NB4 (cell line): ENCODE data around the gene INSM2.

ENCODE experiments used
- DNase-seq: peaks from one replicate; pipeline ENCODE4 v3.0.0; 2010; ENCODE audit warnings: low read depth
- H3K4me3 ChIP-seq: one replicate; pipeline ENCODE4 v1.5.1; 2011; ENCODE audit warnings: mild to moderate bottlenecking, low read depth, low read length, moderate library complexity
- MYC ChIP-seq: IDR thresholded peaks from 2 replicates; pipeline ENCODE4 v1.6.1; 2011; ENCODE audit warnings: low read depth, low read length
- POLR2A ChIP-seq: IDR thresholded peaks from 2 replicates; pipeline ENCODE4 v1.6.1; 2011; ENCODE audit warnings: mild to moderate bottlenecking; ENCODE audit not compliant: insufficient read length; ENCODE audit errors: extremely low read depth
- TF ChIP-seq, protein P1 (sequence below): IDR thresholded peaks from 2 replicates; pipeline ENCODE4 v1.6.1; 2011; ENCODE audit warnings: low read depth, low read length
- TF ChIP-seq, protein P2 (sequence below): IDR thresholded peaks from one replicate; pipeline ENCODE4 v1.5.1; 2012; ENCODE audit warnings: low read depth, low read length

INSM2 gene, protein sequence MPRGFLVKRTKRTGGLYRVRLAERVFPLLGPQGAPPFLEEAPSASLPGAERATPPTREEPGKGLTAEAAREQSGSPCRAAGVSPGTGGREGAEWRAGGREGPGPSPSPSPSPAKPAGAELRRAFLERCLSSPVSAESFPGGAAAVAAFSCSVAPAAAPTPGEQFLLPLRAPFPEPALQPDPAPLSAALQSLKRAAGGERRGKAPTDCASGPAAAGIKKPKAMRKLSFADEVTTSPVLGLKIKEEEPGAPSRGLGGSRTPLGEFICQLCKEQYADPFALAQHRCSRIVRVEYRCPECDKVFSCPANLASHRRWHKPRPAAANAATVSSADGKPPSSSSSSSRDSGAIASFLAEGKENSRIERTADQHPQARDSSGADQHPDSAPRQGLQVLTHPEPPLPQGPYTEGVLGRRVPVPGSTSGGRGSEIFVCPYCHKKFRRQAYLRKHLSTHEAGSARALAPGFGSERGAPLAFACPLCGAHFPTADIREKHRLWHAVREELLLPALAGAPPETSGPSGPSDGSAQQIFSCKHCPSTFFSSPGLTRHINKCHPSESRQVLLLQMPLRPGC

DNA sequence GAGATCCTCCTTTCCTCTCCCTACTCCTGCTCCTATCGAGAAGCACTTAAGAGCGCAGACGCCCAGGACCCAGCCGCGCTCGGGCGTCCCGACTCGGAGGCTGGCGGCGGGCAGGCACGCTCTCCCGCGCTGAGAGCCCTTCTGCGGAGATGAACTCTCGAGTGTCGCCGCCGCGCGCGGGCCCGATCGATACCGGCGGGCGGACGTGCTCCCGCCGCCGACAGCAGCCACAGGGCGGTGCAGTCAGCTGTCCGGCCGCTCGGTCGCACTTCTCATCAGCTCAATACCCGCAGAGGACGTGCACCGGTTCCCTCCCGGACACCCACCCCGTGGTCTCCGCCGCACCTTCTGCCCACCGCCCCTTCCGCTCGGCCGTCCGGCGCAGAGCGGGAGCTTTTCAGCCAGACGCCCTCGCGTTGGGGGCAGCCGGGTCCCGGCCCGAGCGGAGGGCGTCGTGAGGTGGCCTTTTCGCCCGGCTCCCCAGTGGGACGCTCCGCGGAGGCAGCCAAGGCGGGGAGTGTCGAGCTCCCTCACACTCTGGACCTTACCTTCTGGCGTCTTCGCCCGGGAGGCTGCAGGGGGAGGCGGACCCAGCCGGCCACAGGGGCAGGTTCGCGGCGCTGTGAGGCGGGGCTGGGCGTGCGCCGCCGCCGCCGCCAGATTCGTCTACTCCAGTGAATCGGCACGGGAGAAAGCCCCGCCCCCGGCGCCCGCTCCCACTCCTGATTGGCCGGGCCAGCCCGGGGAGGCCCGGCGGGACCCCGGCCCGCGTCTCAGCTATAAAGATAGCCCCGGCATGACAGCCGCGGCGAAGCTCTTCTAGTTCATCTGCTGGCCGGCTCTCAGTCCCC lies at the start of gene INSM2:
Gene INSM2, plus strand, starts transcription at position 808 of the 851 bp plus-strand sequence. CDS start 89 bp downstream, outside the sequence.
- no peak within 1 kb of the TSS for H3K4me3 ChIP-seq
- peak; percentile 28 for DNase-seq
- TF ChIP-seq, protein P1, sequence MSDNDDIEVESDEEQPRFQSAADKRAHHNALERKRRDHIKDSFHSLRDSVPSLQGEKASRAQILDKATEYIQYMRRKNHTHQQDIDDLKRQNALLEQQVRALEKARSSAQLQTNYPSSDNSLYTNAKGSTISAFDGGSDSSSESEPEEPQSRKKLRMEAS, result no peak
- TF ChIP-seq, protein P2, sequence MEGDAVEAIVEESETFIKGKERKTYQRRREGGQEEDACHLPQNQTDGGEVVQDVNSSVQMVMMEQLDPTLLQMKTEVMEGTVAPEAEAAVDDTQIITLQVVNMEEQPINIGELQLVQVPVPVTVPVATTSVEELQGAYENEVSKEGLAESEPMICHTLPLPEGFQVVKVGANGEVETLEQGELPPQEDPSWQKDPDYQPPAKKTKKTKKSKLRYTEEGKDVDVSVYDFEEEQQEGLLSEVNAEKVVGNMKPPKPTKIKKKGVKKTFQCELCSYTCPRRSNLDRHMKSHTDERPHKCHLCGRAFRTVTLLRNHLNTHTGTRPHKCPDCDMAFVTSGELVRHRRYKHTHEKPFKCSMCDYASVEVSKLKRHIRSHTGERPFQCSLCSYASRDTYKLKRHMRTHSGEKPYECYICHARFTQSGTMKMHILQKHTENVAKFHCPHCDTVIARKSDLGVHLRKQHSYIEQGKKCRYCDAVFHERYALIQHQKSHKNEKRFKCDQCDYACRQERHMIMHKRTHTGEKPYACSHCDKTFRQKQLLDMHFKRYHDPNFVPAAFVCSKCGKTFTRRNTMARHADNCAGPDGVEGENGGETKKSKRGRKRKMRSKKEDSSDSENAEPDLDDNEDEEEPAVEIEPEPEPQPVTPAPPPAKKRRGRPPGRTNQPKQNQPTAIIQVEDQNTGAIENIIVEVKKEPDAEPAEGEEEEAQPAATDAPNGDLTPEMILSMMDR, result no peak
- no peak for TF ChIP-seq POLR2A
- no peak for TF ChIP-seq MYC

DNA sequence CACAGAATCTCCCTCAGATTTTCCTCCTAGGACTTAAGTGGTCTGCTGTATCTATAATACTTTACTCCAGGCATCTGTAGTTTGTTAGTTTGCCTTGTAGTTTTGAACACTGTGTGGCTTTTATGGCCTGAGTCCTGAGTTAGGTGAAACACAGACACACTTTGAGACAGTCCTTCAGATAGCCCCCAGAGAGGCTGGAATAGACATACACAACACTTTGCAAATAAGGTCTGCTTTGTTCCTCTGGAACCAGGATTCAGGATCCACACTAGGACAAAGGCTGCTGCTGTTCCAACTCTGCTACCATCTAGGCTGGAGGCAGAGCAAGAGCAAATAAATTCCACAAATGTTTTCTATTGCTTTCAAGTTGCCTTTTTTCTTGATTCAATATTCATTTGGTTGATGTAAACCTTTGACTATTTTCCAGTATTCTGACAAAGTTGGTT lies 41.4 kb upstream of the INSM2 start:
- TF ChIP-seq, protein P1, result no peak
- TF ChIP-seq, protein P2, result no peak
- TF ChIP-seq MYC (no peak), POLR2A (no peak)
- no peak for DNase-seq
- H3K4me3 ChIP-seq, result no peak overlapping the region

DNA sequence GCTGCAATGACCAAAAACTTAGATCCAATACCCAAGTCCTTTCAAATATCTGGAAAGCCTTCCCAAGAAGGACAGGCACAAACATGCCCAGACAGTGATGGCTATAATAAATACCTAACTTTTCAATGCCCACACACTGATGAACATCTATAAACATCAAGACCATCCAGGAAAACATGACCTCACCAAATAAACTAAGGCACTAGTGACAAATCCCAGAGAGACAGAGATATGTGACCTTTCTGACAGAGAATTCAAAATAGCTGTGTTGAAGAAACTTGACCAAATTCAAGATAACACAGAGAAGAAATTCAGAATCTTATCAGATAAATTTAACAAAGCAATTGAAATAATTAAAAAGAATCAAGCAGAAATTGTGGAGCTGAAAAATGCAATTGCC lies 38.7 kb upstream of the INSM2 start:
- H3K4me3 ChIP-seq, result no peak overlapping the region
- no peak for TF ChIP-seq POLR2A
- TF ChIP-seq, protein P2, result no peak
- TF ChIP-seq, protein P1, result no peak
- TF ChIP-seq MYC, result no peak
- no peak for DNase-seq

DNA sequence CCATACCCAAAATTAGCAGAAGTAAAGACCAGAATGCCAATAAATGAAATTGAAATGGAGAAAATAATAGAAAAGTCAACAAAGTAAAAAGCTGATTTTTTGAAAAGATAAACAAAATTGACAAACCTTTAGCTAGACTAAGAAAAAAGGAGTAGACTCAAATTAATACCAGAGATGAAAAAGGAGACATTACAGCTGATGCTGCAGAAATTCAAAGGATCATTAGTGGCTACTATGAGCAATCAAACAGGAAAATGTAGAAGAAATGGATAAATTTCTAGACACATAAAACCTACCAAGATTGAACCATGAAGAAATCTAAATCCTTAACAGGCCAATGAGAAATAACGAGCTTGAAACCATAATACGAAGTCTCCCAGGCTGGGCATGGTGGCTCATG lies 34.8 kb upstream of the INSM2 start:
- no peak overlapping the region for H3K4me3 ChIP-seq
- no peak for DNase-seq
- no peak for TF ChIP-seq POLR2A
- TF ChIP-seq MYC, result no peak
- TF ChIP-seq, protein P1, result no peak
- TF ChIP-seq, protein P2, result no peak

DNA sequence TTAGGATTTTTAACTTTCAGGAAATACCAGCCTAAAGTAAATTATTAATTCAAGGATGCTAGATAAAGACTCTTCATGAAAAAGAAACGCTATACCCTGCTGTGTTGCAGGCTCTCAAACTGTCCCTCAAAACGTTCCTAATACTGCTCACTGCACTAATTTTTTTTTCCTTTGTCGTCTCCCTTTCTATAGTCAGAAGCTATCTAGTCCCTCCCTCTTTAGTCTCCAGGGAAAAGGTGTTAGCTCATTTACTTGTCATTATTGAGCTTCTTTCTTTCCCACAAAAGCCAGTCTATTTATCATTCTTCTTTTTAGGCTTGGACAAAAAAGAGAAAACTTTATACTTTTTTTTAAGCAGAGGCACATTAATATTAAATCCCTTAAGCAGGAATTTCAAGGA lies 30.3 kb upstream of the INSM2 start:
- peak; percentile 6 for DNase-seq
- TF ChIP-seq MYC (no peak), POLR2A (no peak)
- TF ChIP-seq, protein P1, result no peak
- TF ChIP-seq, protein P2, result no peak
- H3K4me3 ChIP-seq, result no peak overlapping the region
